Coronary artery (tissue), 2 donors: Measurements from ENCODE around the gene RAMAC.
A peak's percentile ranks its signal among the peaks of the same experiment; 100 is the strongest.
"Not testable (repeated sequence)": the region's sequence is repeated elsewhere in the genome, so short reads cannot be mapped to it uniquely, and the experiment has no call there.

Experiments used
- DNase-seq: peaks from one replicate; pipeline ENCODE4 v3.0.0-alpha.2; 2017; ENCODE audit warnings: low spot score
- H3K27ac ChIP-seq, 2 donors: fragments of 200-600 bp; sonication (generic); one replicate each; pipeline ENCODE4 v1.5.1; 2016 to 2019
- H3K4me3 ChIP-seq: fragments of 200-600 bp; sonication (generic); 2 replicates; pipeline ENCODE4 v1.5.1; 2016; ENCODE audit warnings: mild to moderate bottlenecking, moderate library complexity
- CTCF ChIP-seq: fragments of 200-600 bp; sonication (generic); IDR thresholded peaks from one replicate; pipeline ENCODE4 v1.5.1; 2019; ENCODE audit warnings: antibody characterized with exemption

Gene RAMAC

GRCh38 chr15:82985688-82986441 lies at the start of gene RAMAC:
Gene RAMAC (plus strand): TSS chr15:82986210. CDS start chr15:82989019, 2,809 bp downstream.
- DNase-seq = peak; percentile 95
- TF ChIP-seq CTCF = no peak
- H3K4me3 ChIP-seq = peak within 1 kb of the TSS; percentile 75
- H3K27ac ChIP-seq = peak within 1 kb of the TSS; percentile 55 to 70

- no peak for DNase-seq
- no peak for TF ChIP-seq CTCF
- no peak overlapping the region for H3K4me3 ChIP-seq
- H3K27ac ChIP-seq = no peak overlapping the region
These were observed 48.9 kb upstream of the RAMAC start for GRCh38 chr15:82936966-82937711.

GRCh38 chr15:82937712-82938058 lies 48.3 kb upstream of the RAMAC start:
- Histone ChIP-seq H3K4me3 (no peak overlapping the region), H3K27ac (no peak overlapping the region)
- DNase-seq = no peak
- no peak for TF ChIP-seq CTCF

- DNase-seq, H3K4me3 ChIP-seq, H3K27ac ChIP-seq: not testable (repeated sequence)
These were observed 46.3 kb upstream of the RAMAC start for GRCh38 chr15:82939678-82940077.

- H3K27ac ChIP-seq = no peak overlapping the region
- no peak for DNase-seq
- no peak overlapping the region for H3K4me3 ChIP-seq
- no peak for TF ChIP-seq CTCF
These were observed 43.3 kb upstream of the RAMAC start for GRCh38 chr15:82942691-82943090.

- TF ChIP-seq CTCF = no peak
- Histone ChIP-seq H3K27ac (no peak overlapping the region), H3K4me3 (no peak overlapping the region)
- DNase-seq = no peak
These were observed 42.8 kb upstream of the RAMAC start for GRCh38 chr15:82943176-82943575.

GRCh38 chr15:82944056-82944455 lies 42.0 kb upstream of the RAMAC start:
- DNase-seq = no peak
- no peak for TF ChIP-seq CTCF
- H3K27ac ChIP-seq = no peak overlapping the region
- H3K4me3 ChIP-seq = no peak overlapping the region
